ENCODE data around the gene OSGEPL1. TPM values are rescaled to one million over a fixed set of nuclear protein-coding genes. Genes with fewer than 3 reads are reported as not detected.

OSGEPL1 gene, protein sequence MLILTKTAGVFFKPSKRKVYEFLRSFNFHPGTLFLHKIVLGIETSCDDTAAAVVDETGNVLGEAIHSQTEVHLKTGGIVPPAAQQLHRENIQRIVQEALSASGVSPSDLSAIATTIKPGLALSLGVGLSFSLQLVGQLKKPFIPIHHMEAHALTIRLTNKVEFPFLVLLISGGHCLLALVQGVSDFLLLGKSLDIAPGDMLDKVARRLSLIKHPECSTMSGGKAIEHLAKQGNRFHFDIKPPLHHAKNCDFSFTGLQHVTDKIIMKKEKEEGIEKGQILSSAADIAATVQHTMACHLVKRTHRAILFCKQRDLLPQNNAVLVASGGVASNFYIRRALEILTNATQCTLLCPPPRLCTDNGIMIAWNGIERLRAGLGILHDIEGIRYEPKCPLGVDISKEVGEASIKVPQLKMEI
- polyA plus RNA-seq (2012; ENCODE audit: low read depth, missing spikeins): 4.7 TPM

GRCh38 chr2:189762551-189763298 lies at the start of gene OSGEPL1:
Gene OSGEPL1, minus strand, starts transcription at chr2:189762792. Its CDS starts 1,152 bp downstream, at chr2:189761640.
- peak; percentile 45 for DNase-seq (ENCODE audit: insufficient read length, low spot score)
- peak; percentile 98 for FAIRE-seq
- TF ChIP-seq PAX5 (IDR thresholded peaks at IDR 0.05; ENCODE audit: insufficient read depth, low read length, severe bottlenecking) (peak; percentile 5), POLR2AphosphoS5 (IDR thresholded peaks at IDR 0.05; ENCODE audit: low read depth, low read length) (peak; percentile 91), SPI1 (IDR thresholded peaks at IDR 0.05; ENCODE audit: low read depth, low read length) (peak; percentile 29; the same call in 1 of the 2 replicates), TAF1 (IDR thresholded peaks at IDR 0.05; ENCODE audit: low read depth, low read length) (peak; percentile 71), POLR2A (IDR thresholded peaks at IDR 0.05; ENCODE audit: low read depth, low read length) (peak; percentile 92), POU2F2 (IDR thresholded peaks at IDR 0.05; ENCODE audit: low read depth, low read length) (peak; percentile 81)

DNA sequence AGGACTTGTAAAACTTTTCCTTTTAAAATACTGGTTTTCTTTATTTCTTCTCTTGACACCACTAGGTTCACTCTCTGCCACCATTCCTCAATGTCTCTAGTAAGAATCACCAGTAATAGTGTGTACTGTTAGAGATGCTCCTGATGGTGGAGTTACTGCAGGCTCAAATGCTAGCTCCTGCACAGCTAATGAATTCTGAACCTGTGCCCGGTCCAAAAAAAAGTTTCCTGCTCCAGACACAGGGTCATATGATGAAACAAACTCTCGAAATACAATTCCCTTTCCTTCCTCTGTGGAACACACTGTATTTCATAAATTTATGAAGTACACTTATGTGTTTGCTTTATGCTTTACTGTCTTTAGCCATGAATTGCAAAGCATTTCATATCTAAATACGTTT lies 40.8 kb upstream of the OSGEPL1 start:
- DNase-seq (ENCODE audit: insufficient read length, low spot score) (no peak), FAIRE-seq (no peak)
- TF ChIP-seq SPI1 (IDR thresholded peaks at IDR 0.05; ENCODE audit: low read depth, low read length) (no peak), POLR2AphosphoS5 (IDR thresholded peaks at IDR 0.05; ENCODE audit: low read depth, low read length) (no peak), POLR2A (IDR thresholded peaks at IDR 0.05; ENCODE audit: low read depth, low read length) (no peak), TAF1 (IDR thresholded peaks at IDR 0.05; ENCODE audit: low read depth, low read length) (no peak), PAX5 (IDR thresholded peaks at IDR 0.05; ENCODE audit: insufficient read depth, low read length, severe bottlenecking) (no peak), POU2F2 (IDR thresholded peaks at IDR 0.05; ENCODE audit: low read depth, low read length) (no peak)

GRCh38 chr2:189802396-189802912 lies 39.9 kb upstream of the OSGEPL1 start:
- no peak for FAIRE-seq
- no peak for DNase-seq (ENCODE audit: insufficient read length, low spot score)
- TF ChIP-seq PAX5 (IDR thresholded peaks at IDR 0.05; ENCODE audit: insufficient read depth, low read length, severe bottlenecking) (no peak), POU2F2 (IDR thresholded peaks at IDR 0.05; ENCODE audit: low read depth, low read length) (no peak), SPI1 (IDR thresholded peaks at IDR 0.05; ENCODE audit: low read depth, low read length) (no peak), TAF1 (IDR thresholded peaks at IDR 0.05; ENCODE audit: low read depth, low read length) (no peak), POLR2AphosphoS5 (IDR thresholded peaks at IDR 0.05; ENCODE audit: low read depth, low read length) (no peak), POLR2A (IDR thresholded peaks at IDR 0.05; ENCODE audit: low read depth, low read length) (no peak)

- no peak for DNase-seq (ENCODE audit: insufficient read length, low spot score)
- no peak for FAIRE-seq
- no peak for TF ChIP-seq SPI1 (IDR thresholded peaks at IDR 0.05; ENCODE audit: low read depth, low read length)
- TF ChIP-seq POLR2A (IDR thresholded peaks at IDR 0.05; ENCODE audit: low read depth, low read length): no peak
Observed at GRCh38 chr2:189799531-189799930, 36.9 kb upstream of the OSGEPL1 start.

DNA sequence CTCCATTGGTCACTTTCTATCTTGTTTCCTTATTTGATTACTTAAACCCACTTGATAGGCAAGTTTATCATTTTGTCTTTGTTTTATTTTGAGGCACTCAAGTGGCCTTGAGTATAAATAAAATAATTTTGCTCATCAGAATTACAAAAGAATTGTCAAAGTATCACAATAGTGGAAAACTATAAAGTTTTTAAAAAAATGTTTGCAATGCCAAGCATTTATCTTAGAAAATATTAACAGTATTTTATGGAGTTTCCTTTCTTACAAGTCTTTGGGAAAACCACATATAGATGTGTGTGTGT lies 36.4 kb upstream of the OSGEPL1 start:
- DNase-seq (ENCODE audit: insufficient read length, low spot score): no peak
- FAIRE-seq: no peak
- TF ChIP-seq POLR2AphosphoS5 (IDR thresholded peaks at IDR 0.05; ENCODE audit: low read depth, low read length) (no peak), TAF1 (IDR thresholded peaks at IDR 0.05; ENCODE audit: low read depth, low read length) (no peak), SPI1 (IDR thresholded peaks at IDR 0.05; ENCODE audit: low read depth, low read length) (no peak), POU2F2 (IDR thresholded peaks at IDR 0.05; ENCODE audit: low read depth, low read length) (no peak), POLR2A (IDR thresholded peaks at IDR 0.05; ENCODE audit: low read depth, low read length) (no peak), PAX5 (IDR thresholded peaks at IDR 0.05; ENCODE audit: insufficient read depth, low read length, severe bottlenecking) (no peak)

- DNase-seq (ENCODE audit: insufficient read length, low spot score) (no peak), FAIRE-seq (peak; percentile 62)
- TF ChIP-seq SPI1 (IDR thresholded peaks at IDR 0.05; ENCODE audit: low read depth, low read length): no peak
- TF ChIP-seq TAF1 (IDR thresholded peaks at IDR 0.05; ENCODE audit: low read depth, low read length): no peak
- no peak for TF ChIP-seq PAX5 (IDR thresholded peaks at IDR 0.05; ENCODE audit: insufficient read depth, low read length, severe bottlenecking)
- no peak for TF ChIP-seq POLR2AphosphoS5 (IDR thresholded peaks at IDR 0.05; ENCODE audit: low read depth, low read length)
- TF ChIP-seq POLR2A (IDR thresholded peaks at IDR 0.05; ENCODE audit: low read depth, low read length): no peak
- TF ChIP-seq POU2F2 (IDR thresholded peaks at IDR 0.05; ENCODE audit: low read depth, low read length): no peak
Observed at GRCh38 chr2:189798312-189799029, 35.9 kb upstream of the OSGEPL1 start.

- TF ChIP-seq POLR2A (IDR thresholded peaks at IDR 0.05; ENCODE audit: low read depth, low read length) (no peak), POLR2AphosphoS5 (IDR thresholded peaks at IDR 0.05; ENCODE audit: low read depth, low read length) (no peak), SPI1 (IDR thresholded peaks at IDR 0.05; ENCODE audit: low read depth, low read length) (no peak), PAX5 (IDR thresholded peaks at IDR 0.05; ENCODE audit: insufficient read depth, low read length, severe bottlenecking) (no peak), TAF1 (IDR thresholded peaks at IDR 0.05; ENCODE audit: low read depth, low read length) (no peak), POU2F2 (IDR thresholded peaks at IDR 0.05; ENCODE audit: low read depth, low read length) (no peak)
- FAIRE-seq (peak; percentile 60), DNase-seq (ENCODE audit: insufficient read length, low spot score) (no peak)
Observed at GRCh38 chr2:189797902-189798301, 35.3 kb upstream of the OSGEPL1 start.

DNA sequence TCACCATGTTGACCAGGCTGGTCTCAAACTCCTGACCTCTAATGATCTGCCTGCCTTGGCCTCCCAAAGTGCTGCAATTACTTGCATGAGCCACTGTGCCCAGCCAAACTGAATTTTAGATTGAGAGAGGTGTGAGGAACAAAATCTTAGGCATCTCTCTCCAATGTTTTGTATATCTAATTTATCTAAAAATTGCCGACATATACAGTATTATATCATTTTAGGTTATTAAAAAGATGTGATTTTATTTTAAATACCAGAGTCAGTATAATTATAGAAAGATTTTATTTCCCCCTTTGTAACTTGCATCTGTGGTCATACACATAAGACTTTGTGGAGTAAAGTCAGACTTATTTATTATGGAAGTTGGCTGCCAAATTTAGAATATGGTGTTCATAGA lies 31.7 kb upstream of the OSGEPL1 start:
- FAIRE-seq (no peak), DNase-seq (ENCODE audit: insufficient read length, low spot score) (no peak)
- TF ChIP-seq TAF1 (IDR thresholded peaks at IDR 0.05; ENCODE audit: low read depth, low read length) (no peak), POLR2AphosphoS5 (IDR thresholded peaks at IDR 0.05; ENCODE audit: low read depth, low read length) (no peak), SPI1 (IDR thresholded peaks at IDR 0.05; ENCODE audit: low read depth, low read length) (no peak), POLR2A (IDR thresholded peaks at IDR 0.05; ENCODE audit: low read depth, low read length) (no peak), POU2F2 (IDR thresholded peaks at IDR 0.05; ENCODE audit: low read depth, low read length) (no peak), PAX5 (IDR thresholded peaks at IDR 0.05; ENCODE audit: insufficient read depth, low read length, severe bottlenecking) (no peak)

All from GM12891 (cell line).